ENCODE measurements around the gene RAB11FIP5. TPM values are rescaled to one million over a fixed set of nuclear protein-coding genes. Genes with fewer than 3 reads are reported as not detected.

RAB11FIP5 gene
- total and polyA plus RNA-seq, 9 donors = 16.1 to 57.3 (median 25.0) TPM

DNA sequence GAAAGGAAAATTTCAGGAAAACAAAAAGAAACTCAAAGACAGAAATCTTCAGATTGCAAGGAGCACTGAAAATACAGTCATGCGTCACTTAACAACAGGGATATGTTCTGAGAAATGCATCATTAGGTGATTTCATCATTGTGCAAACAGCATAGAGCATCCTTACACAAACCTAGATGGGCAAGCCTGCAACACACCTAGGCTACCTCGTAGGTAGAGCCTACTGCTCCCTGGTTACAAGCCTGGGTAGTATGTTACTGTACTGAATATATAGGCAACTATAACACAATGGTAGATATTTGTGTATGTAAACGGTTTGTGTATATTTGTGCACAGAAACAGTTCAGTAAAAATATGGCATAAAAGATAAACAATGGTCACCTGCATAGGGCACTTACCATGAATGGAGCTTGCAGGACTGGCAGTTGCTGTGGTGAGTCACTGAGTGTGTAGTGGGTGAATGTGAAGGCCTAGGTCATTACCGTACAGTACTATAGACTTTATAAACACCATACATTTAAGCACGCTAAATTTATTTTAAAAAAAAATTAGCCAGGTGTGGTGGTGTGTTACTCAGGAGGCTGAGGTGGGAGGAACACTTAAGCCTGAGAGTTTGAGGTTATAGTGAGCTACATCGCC, 74.7 kb downstream of the RAB11FIP5 start:
- Histone ChIP-seq H3K4me3 (no peak overlapping the region), H3K9me3 (no peaks in the 10 kb centered on the region), H3K36me3 (no peaks in the 10 kb centered on the region), H3K27ac (no peak overlapping the region), H3K4me1 (ENCODE audit: insufficient read depth) (no peaks in the 10 kb centered on the region), H3K27me3 (no peaks in the 10 kb centered on the region)
- TF ChIP-seq POLR2A (IDR thresholded peaks at IDR 0.05) (no peak), CTCF (IDR thresholded peaks at IDR 0.05) (no peak), EP300 (IDR thresholded peaks at IDR 0.05) (no peak)
- 94 to 95% (median 94%) methylated on average over 6 of the region's 6 CpGs for WGBS, 3 donors
- DNase-seq = no peak
- intact Hi-C loops (cut with DNase I) = no loop called here

DNA sequence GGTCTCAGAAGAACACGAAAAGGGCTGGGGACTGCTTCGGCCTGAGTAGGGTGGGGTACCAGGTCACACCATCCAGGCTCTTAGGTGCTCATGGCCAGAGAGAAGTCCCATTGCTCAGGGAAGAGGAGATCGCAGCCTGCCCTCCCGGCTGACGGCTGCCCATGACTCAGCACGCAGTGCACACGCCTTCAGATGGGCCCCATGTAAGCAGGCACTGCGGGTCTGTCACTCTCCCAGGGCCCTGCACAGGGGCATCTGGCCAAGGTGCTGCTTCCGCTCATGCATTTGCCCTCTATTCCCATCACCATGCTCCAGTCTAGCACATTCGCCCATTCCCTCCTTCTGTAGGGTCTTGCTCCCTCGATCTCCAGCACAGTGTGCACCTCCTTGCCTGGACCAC, 76.0 kb downstream of the RAB11FIP5 start:
- DNase-seq = no peak
- intact Hi-C loops (cut with DNase I) = no loop called here
- no peaks in the 10 kb centered on the region for H3K9me3 ChIP-seq
- no peaks in the 10 kb centered on the region for H3K4me1 ChIP-seq (ENCODE audit: insufficient read depth)
- H3K36me3 ChIP-seq = no peaks in the 10 kb centered on the region
- H3K27me3 ChIP-seq = no peaks in the 10 kb centered on the region
- no peak overlapping the region for H3K4me3 ChIP-seq
- H3K27ac ChIP-seq = no peak overlapping the region
- WGBS, 3 donors = 91 to 96% (median 94%) methylated on average over 11 of the region's 11 CpGs
- TF ChIP-seq POLR2A (IDR thresholded peaks at IDR 0.05) = no peak
- no peak for TF ChIP-seq EP300 (IDR thresholded peaks at IDR 0.05)
- no peak for TF ChIP-seq CTCF (IDR thresholded peaks at IDR 0.05)

GRCh38 chr2:73035899-73036711, 76.6 kb downstream of the RAB11FIP5 start:
- Histone ChIP-seq H3K27me3 (no peaks in the 10 kb centered on the region), H3K27ac (no peak overlapping the region), H3K4me3 (no peak overlapping the region), H3K9me3 (no peaks in the 10 kb centered on the region), H3K4me1 (ENCODE audit: insufficient read depth) (no peaks in the 10 kb centered on the region), H3K36me3 (no peaks in the 10 kb centered on the region)
- TF ChIP-seq EP300 (IDR thresholded peaks at IDR 0.05) = no peak
- TF ChIP-seq POLR2A (IDR thresholded peaks at IDR 0.05) = no peak
- no peak for TF ChIP-seq CTCF (IDR thresholded peaks at IDR 0.05)
- no peak for DNase-seq
- WGBS, 3 donors = 88 to 93% (median 89%) methylated on average over 6 of the region's 6 CpGs
- intact Hi-C loops (cut with DNase I) = no loop called here

- Histone ChIP-seq H3K36me3 (no peaks in the 10 kb centered on the region), H3K9me3 (no peaks in the 10 kb centered on the region), H3K27ac (no peak overlapping the region), H3K4me3 (no peak overlapping the region), H3K27me3 (no peaks in the 10 kb centered on the region), H3K4me1 (ENCODE audit: insufficient read depth) (no peaks in the 10 kb centered on the region)
- no peak for DNase-seq
- intact Hi-C loops (cut with DNase I) = no loop called here
- WGBS, 3 donors = 95 to 97% (median 96%) methylated on average over 7 of the region's 7 CpGs
- TF ChIP-seq POLR2A (IDR thresholded peaks at IDR 0.05) (no peak), CTCF (IDR thresholded peaks at IDR 0.05) (no peak), EP300 (IDR thresholded peaks at IDR 0.05) (no peak)
These were observed 77.9 kb downstream of the RAB11FIP5 start for GRCh38 chr2:73034661-73035375.
